Stimulated activated CD4-positive, alpha-beta T cell treated with anti-CD3 and anti-CD28 coated beads, Interleukin-15, amount 100 ng/mL, for 24 hours (primary cell): ENCODE measurements around the gene CSNK1A1.
"Not testable (repeated sequence)": the region's sequence is repeated elsewhere in the genome, so short reads cannot be mapped to it uniquely, and the experiment has no call there.

Experiments
- DNase-seq: peaks from one replicate; pipeline ENCODE4 v3.0.0-alpha.2; 2020

Gene CSNK1A1

DNA sequence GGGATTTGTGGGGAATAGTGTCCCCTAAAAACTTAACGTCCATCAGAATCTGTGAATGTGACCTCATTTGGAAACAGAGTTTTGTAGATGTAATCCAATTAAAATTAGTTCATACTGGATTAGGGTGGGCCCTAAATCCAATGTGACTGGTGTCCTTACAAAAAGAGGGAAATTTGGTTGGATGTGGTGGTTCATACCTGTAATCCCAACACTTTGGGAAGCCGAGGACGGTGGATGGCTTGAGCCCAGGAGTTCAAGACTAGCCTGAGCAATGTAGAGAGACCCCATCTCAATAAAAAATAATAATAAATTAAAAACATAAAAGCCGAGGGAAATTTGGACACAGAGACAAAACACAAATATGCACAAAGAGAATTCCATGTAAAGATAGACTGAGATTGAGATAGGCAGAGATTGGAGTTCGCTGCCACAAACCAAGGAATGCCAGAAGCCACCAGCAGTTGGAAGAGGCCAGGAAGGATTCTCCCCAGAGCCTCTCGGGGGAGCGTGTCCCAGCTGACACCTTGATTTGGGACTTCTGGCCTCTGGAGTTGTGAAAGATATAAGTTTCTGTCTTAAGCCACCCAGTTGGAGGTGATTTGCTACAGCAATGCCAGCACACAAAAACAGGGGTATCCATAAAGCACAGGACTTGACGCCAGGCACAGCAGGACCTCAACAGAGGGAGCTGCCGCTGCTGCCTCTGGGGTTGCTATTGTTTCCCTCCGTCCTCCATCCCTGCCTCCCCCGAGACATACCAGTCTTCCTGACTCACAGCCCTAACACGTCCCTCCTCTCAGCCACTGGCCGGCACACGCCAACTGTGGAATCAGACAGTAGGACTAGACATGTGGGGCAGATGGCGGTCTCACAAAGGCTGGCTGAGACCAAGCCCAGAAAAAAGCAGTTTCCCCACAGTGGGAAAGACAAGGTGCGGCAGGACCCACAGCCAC is 98.3 kb downstream of the CSNK1A1 start:
- DNase-seq: no peak

DNA sequence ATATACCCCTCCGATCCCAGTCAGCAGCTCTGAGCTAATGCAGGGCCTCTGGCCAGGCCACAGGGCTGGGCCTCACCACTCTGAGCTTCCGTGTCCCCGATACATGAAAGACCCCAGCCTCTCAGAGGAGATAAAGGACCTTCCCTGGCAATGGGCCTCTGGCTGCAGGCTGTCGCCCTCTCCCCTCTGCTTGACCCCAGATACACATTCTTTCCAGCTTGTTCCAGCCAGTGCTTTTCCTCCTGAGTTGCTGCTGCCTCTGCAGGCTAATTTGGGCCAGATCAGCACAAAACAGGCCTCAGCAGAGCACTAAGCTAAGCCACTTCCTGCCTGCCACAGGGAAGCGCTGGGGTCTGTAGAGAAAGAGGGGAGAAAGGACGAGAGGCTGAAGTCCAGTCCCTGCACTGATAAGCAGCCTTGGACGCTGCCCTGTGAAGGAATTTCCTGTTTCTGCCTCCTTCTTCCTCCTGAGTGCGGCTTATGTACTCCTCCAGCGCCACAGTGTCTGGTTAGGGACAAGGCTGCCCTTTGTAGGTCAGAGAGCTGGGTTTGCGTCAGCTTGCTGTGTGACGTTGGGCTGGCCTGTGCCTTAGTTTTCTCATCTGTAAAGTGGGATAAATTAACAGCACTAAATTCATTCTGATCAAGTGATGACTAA is 99.1 kb downstream of the CSNK1A1 start:
- no peak for DNase-seq

DNA sequence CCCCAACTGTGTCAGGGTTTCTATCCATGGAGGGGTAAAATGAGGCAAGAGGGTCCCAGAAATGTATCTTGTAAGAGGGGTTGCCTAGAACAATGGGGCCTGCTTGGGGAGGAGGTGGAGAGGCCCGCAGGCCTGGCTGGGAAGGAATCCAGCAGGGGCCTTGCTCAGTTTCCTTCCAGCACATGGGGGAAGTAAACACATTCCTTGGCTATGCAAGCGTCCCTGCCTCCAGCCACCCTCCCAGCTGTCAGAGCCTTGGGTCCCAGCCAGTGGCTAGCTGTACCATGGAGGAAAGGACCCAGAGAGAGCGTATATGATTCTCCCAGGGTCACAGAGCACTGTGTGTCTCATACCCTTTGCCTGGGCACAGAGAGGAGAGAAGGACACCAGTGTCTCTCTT is 101.0 kb downstream of the CSNK1A1 start:
- DNase-seq: no peak

DNA sequence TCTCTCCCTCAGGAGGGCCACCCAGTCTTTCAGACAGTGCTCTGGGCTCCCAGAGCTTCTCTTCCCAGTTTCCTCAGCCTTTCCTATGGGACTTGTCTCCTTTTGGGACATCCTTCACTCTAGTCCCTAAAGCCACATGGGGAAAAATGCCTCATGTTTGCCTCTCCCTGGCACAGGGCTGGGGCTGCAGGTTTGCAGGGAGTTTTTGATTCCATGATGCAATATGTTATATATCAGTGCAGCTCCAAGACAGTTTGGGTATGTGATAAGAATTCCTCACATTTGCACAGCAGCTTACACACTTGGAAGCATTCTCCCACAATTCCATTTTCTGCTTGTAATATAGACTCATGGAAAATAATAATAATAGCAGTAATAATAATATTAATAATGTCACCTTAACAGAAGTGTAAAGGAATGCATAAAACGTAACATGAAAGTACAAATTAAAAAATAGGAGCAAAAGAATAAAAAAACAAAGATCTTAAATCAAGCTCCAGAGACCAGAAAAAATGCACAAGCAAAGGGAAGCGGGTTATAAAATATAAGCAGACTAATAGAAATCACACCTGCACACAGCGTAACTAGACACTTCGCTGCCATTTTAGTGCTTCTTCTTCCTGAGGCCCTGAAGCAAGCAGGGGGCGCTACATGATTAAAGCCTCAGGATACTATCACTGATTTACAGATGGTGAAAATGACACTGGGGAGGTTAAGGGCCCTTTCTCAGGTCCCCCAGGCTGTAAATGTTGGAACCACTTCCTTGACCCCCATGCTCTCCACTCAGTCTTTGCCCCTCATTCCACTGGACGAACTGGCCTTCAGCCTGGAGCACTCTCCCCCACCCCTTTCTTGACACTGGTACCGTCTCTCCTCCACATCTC is 102.2 kb downstream of the CSNK1A1 start:
- no peak for DNase-seq

DNA sequence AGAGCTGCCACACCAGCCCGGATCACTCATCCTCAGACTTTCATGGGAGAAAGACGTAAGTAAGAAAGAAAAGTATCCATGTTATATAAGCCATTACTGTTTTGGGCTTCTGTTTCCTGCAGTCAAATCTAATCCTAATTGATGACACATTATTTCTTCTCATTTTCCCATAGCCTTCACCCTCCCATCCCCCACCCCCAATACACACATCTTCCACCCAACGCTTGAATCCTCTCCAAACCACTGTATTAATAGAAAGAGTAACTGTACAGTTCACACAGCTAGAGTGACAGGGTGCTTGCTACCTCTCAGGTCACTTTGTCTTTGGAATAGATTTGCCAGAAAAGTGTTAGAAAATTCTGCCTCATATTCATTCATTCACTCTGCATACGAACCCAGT is 102.8 kb downstream of the CSNK1A1 start:
- no peak for DNase-seq

DNA sequence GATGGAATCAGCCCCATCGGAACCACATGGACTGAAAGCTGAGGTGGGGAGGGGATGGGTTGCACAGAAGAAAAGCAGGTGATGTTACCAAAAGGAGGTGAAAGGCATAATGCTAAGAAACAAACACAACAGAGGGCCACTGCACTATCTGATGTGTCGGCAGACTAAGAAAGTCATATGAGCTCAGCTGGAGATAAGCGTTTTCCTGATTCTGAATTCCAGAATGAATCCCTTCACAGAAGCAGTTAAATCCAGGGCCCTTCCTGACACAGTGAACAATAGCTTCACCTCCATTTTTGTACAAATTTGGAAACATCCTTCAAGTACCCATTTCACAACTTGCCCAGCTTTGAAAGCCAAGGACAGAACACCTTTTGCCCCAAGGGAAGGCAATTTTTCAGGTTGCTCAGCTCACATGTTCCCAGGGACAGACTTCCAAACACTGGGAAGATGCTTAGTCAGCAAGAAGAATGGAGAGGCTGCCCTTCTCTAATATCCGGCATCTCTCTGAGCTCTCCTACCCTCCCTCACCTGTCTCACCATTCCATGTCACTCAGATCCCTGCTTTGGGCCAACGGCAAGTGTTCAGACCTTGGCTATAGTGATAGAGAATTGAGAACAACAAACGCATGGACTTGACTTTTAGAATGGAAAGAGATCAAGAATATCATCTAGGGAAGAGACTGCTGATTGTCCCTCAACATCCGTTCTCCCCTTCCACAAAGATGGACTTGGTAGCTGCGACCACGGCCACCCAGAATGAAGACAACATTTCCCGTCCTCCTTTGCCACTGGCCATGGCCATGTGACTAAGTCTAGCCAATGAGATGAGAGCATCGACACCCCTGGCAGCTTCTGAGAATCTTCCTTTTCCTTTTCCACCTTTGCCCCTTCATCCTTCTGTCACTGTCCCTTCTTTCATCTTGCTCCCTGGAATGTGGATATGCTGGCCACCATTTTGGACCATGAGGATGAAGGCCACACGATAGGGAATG is 103.6 kb downstream of the CSNK1A1 start:
- DNase-seq: no peak

DNA sequence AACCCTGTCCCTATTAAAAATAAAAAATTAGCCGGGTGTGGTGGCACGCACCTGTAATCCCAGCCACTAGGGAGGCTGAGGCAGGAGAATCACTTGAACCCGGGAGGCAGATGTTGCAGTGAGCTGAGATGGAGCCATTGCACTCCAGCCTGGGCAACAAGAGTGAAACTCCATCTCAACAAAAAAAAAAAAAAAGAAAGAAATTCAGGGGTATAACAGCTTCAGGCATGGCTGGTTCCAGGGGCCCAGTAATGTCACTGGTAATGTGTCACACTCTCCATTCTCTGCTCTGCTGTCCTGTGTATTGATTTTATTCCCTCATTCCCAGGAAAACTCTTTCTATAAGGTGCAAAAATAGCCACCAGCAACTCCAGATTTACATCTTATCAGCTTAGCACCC is 104.4 kb downstream of the CSNK1A1 start:
- DNase-seq: not testable (repeated sequence)

DNA sequence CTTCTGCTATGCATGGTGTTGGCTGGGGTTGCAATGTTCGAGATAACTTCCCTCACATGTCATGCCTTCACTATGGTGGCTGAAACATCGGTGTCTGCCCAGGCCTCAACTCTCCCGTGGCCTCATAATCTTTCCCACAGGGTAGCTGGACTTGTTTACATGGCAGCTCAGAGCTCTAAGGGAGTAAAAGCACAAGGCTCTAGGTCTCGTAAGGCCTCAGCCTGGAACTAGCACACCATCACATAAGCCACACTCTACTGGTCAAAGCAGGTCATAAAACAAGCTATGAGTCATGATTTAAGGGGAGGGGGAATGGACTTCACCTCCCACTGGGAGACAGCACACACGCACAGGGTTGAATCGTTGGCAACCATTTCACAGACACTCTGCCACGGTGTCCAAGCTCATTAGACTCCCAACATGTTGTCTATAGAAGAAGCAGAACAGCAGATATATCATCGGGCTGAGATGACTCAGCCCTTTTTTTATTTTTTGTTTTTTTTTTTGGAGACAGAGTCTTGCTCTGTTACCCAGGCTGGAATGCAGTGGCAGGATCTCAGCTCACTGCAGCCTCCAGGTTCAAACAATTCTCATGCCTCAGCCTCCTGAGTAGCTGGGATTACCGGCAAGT is 105.4 kb downstream of the CSNK1A1 start:
- DNase-seq: no peak

DNA sequence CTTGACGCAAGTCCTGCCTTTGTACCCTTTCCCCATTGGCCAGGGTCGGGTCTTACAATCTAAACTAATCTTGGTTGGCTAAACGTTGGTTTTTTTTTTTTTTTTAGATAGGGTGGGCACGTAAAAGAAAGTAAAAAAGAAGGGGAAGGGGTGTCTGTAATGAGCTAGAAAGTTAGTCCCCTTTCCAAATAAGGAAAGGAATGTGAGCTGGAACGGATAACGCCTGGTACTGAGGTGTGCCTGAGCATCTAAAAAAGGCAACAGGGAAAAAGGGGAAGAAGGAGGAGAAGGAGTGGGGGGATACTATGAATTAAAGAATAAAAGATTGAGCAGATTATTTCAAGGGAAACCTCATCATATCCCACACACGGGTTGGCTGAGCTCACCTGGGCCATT is 105.9 kb downstream of the CSNK1A1 start:
- DNase-seq: no peak

DNA sequence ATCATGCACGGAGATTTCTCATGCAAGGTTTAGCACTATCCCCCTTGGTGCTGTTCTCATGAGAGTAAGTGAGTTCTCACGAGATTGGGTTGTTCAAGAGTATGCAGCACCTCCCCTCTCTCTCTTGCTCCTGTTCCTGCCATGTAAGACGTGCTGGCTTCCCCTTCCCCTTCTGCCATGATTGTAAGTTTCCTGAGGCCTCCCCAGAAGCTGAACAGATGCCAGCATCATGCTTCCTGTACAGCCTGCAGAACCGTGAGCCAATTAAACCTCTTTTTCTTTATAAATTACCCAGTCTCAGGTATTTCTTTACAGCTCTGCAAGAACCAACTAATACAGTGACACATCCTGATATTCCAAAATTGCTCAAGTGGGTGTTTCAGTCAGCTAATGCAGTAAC is 106.8 kb downstream of the CSNK1A1 start:
- DNase-seq: not testable (repeated sequence)

DNA sequence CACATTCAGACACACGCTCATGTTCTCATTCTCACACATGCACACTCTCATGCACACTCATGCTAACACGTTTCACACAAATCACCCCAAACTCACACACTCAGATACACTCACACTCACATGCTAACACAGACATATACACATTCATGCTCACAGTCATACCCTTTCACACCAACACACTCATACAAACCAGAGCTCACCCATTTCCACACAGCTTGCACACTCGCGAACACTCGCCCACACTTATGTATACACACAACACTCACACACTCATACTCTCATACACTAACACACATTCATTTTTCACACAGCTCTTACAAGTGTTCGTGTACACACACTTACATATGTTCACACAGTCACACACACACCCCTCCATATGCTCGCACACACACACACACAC is 108.0 kb downstream of the CSNK1A1 start:
- DNase-seq: no peak

DNA sequence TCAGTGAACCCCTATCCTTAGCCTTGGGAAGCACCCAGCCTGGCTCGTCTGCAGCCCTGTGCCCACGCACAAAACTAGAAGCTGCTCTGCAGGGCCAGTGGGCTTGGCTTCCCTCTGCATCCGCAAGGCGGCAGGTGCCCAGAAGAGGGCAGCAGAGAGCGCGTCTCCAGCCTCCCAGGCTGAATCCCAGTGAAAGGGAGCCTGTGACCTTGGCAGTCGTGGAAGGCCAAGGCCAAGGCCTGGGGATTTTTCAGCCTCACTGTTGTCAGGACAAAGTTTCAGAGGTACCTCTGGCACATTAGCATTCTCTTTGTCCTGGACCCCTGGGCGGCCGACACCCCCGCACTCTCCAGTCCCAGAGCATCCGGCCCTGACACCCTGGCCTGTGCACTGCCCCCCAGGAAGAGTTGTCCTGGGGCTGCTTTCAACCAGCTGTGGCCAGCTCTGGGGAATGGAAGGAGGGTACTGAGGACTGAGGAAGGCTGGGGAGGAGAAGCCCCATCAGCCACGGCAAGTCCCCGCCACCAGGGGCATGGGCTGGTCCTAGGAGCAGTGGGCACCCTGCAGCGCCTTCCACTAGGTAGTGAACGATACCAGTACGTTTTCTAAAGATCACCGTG is 108.6 kb downstream of the CSNK1A1 start:
- peak; percentile 85 for DNase-seq
